ENCODE results near the gene PNRC2.

PNRC2 gene

GRCh38 chr1:23923592-23924499 is 35.8 kb upstream of the PNRC2 start:
- no peak overlapping the region for H3K9ac ChIP-seq (ENCODE audit: low read length)
- no peaks in the 10 kb centered on the region for H3K36me3 ChIP-seq (ENCODE audit: low read length)
- H3K4me2 ChIP-seq (ENCODE audit: low read depth, low read length, poor library complexity, severe bottlenecking), result no peak overlapping the region
- H3K9me2 ChIP-seq (replicated peaks; ENCODE audit: insufficient read depth, low read length), result no peaks in the 10 kb centered on the region
- TF ChIP-seq EZH2phosphoT487 (conservative IDR thresholded peaks at IDR 0.05; ENCODE audit: low read length) (no peak), CTCF (IDR thresholded peaks at IDR 0.05; ENCODE audit: insufficient read depth, low read length, poor library complexity, severe bottlenecking) (no peak)
- H4K20me1 ChIP-seq (ENCODE audit: low read depth, low read length), result no peaks in the 10 kb centered on the region
- H3K27ac ChIP-seq (ENCODE audit: low read depth, low read length), result no peak overlapping the region
- H3F3A ChIP-seq (ENCODE audit: insufficient read depth), result 0 out of 2 replicates have a peak, but pooled peaks cover 3% of the 10 kb centered on the region
- H3K9me3 ChIP-seq (ENCODE audit: insufficient read depth, low read length), result no peaks in the 10 kb centered on the region
- H3K4me3 ChIP-seq (ENCODE audit: insufficient read depth, low read length, poor library complexity, severe bottlenecking), result no peak overlapping the region
- H3K79me2 ChIP-seq (ENCODE audit: insufficient read depth, low read length), result no peaks in the 10 kb centered on the region
- H3K27me3 ChIP-seq (ENCODE audit: low read length), result no peaks in the 10 kb centered on the region
- no peak overlapping the region for H2AFZ ChIP-seq (ENCODE audit: low read depth, low read length, severe bottlenecking)

GRCh38 chr1:23924601-23925000 is 35.0 kb upstream of the PNRC2 start:
- Histone ChIP-seq H3K27ac (ENCODE audit: low read depth, low read length) (no peak overlapping the region), H4K20me1 (ENCODE audit: low read depth, low read length) (no peaks in the 10 kb centered on the region), H3K9ac (ENCODE audit: low read length) (no peak overlapping the region), H2AFZ (ENCODE audit: low read depth, low read length, severe bottlenecking) (no peak overlapping the region), H3K27me3 (ENCODE audit: low read length) (no peaks in the 10 kb centered on the region), H3K9me2 (replicated peaks; ENCODE audit: insufficient read depth, low read length) (no peaks in the 10 kb centered on the region), H3K4me2 (ENCODE audit: low read depth, low read length, poor library complexity, severe bottlenecking) (no peak overlapping the region), H3F3A (ENCODE audit: insufficient read depth) (0 out of 2 replicates have a peak, but pooled peaks cover 3% of the 10 kb centered on the region), H3K79me2 (ENCODE audit: insufficient read depth, low read length) (no peaks in the 10 kb centered on the region), H3K36me3 (ENCODE audit: low read length) (no peaks in the 10 kb centered on the region), H3K9me3 (ENCODE audit: insufficient read depth, low read length) (no peaks in the 10 kb centered on the region), H3K4me3 (ENCODE audit: insufficient read depth, low read length, poor library complexity, severe bottlenecking) (no peak overlapping the region)
- TF ChIP-seq EZH2phosphoT487 (conservative IDR thresholded peaks at IDR 0.05; ENCODE audit: low read length), result no peak
- no peak for TF ChIP-seq CTCF (IDR thresholded peaks at IDR 0.05; ENCODE audit: insufficient read depth, low read length, poor library complexity, severe bottlenecking)

GRCh38 chr1:23925279-23925678 is 34.3 kb upstream of the PNRC2 start:
- Histone ChIP-seq H3K4me3 (ENCODE audit: insufficient read depth, low read length, poor library complexity, severe bottlenecking) (no peak overlapping the region), H3K27ac (ENCODE audit: low read depth, low read length) (no peak overlapping the region), H3K36me3 (ENCODE audit: low read length) (no peaks in the 10 kb centered on the region), H3K79me2 (ENCODE audit: insufficient read depth, low read length) (no peaks in the 10 kb centered on the region), H3K9me2 (replicated peaks; ENCODE audit: insufficient read depth, low read length) (no peaks in the 10 kb centered on the region), H2AFZ (ENCODE audit: low read depth, low read length, severe bottlenecking) (no peak overlapping the region), H3K27me3 (ENCODE audit: low read length) (no peaks in the 10 kb centered on the region), H3F3A (ENCODE audit: insufficient read depth) (0 out of 2 replicates have a peak, but pooled peaks cover 3% of the 10 kb centered on the region), H4K20me1 (ENCODE audit: low read depth, low read length) (no peaks in the 10 kb centered on the region), H3K4me2 (ENCODE audit: low read depth, low read length, poor library complexity, severe bottlenecking) (no peak overlapping the region), H3K9me3 (ENCODE audit: insufficient read depth, low read length) (no peaks in the 10 kb centered on the region), H3K9ac (ENCODE audit: low read length) (no peak overlapping the region)
- TF ChIP-seq EZH2phosphoT487 (conservative IDR thresholded peaks at IDR 0.05; ENCODE audit: low read length) (no peak), CTCF (IDR thresholded peaks at IDR 0.05; ENCODE audit: insufficient read depth, low read length, poor library complexity, severe bottlenecking) (no peak)

All from SU-DHL-6 (cell line).